ENCODE results near the gene DCAF4.
"Not testable (repeated sequence)": the region's sequence is repeated elsewhere in the genome, so short reads cannot be mapped to it uniquely, and the experiment has no call there.

DCAF4 gene

DNA sequence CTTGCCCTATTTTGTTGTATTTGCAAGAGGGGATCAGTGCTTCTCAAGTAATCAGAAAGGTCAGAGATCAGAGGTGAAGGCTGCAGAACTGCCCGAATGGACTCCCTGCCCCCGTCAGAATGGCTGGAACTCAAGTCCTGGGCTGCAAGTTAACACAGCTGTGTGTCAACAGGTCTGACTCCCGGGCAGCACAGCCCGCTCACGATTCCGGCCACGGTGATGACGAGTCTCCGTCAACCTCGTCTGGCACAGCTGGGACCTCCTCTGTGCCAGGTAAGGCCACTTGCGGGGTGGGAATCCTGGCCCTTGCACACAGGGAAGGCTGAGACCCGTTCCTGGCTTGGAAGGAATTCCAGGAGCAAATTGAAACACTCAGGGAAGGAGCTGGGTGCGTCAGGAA lies 13.4 kb downstream of the DCAF4 start:
- DNase-seq, result no peak

DNA sequence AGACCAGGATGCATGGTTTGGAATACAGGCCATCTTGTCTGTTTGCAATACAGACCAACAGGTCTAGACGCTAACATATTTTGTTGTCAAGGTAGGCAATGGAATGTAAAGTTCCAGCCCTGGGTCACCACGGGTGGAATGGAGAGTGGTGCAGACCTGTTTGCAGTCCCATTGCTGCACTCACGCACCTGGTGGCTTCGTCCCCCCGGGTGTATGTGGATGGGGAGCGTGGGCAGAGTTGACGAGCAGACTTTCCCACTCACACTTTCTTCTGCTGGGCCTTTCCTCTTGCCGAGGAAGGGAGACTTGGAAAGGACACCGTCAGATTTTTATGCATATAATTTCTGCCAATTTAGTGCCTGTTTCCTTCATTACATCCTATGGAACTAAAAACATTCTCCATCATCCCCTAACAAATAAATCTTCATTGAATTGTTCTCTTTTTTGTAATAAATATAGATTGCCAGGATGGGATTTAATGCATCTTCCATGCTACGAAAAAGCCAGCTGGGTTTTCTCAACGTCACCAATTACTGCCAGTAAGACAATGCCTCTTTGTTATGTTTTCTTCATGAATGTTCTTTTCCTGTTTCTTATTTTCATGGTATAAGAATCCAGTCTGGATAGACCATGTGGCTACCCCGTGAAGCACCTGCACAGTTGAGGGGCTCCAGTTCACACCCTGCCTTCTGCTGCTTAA lies 15.2 kb downstream of the DCAF4 start:
- DNase-seq, result no peak

DNA sequence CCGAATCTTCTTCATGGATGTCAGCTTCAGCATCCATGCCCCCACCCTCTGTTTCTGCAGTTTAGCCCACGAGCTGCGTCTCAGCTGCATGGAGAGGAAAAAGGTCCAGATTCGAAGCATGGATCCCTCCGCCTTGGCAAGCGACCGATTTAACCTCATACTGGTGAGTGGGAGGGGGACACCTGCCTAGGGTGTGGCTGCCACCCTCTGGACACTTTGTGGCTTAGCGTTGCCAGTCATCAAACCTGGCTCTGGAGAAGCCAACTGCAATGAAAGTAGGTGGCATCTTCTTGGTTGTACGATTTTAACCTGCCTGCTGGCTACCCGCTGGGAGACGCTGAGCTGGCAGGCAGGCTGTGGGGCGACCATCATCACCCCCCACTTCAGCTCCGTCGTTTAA lies 16.7 kb downstream of the DCAF4 start:
- DNase-seq, result no peak

- no peak for DNase-seq
Measured at GRCh38 chr14:72943876-72944430, 17.7 kb downstream of the DCAF4 start.

GRCh38 chr14:72945356-72946027 lies 19.2 kb downstream of the DCAF4 start:
- no peak for DNase-seq

GRCh38 chr14:72946491-72946890 lies 20.2 kb downstream of the DCAF4 start:
- DNase-seq, result no peak

DNA sequence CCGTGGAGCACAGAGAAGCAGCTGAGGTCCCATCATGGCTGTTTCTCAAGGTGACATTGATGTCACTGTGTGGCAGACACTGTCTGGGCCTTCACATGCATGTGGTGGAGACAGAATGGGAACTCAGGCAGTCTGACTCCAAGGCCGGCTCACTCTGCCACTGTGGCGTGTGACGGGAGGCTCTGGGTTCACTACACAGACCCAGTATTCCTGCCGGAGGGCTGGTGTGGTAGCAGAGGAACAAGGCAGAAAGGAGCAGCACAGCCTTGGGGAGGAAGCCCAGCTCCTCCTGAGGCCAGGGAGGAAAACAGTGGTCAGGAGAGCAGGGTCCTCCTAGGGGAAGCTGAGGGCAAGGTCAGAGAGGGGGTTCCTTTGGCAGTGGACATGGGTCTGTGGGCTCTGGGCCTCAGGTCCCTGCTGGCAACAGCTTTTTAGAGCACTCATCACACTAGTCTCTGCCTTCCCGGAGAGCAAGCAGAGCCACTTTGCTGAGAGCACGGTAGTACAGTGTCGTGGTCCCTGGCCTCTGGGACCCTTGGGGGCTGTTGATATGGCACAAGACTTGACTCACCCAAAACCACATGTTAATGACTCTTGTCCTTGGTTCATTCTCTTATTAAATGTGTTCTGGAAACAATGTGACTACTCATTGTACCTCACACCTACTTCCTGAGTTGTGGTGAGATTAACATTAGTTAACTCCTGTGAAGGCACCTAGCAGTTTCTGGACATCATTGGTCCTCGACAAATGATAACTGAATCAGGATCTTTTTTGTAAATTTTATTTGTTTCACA lies 21.3 kb downstream of the DCAF4 start:
- no peak for DNase-seq

- peak; percentile 6 to 51 (median 48) for DNase-seq
Measured at GRCh38 chr14:72948481-72949138, 22.3 kb downstream of the DCAF4 start.

DNA sequence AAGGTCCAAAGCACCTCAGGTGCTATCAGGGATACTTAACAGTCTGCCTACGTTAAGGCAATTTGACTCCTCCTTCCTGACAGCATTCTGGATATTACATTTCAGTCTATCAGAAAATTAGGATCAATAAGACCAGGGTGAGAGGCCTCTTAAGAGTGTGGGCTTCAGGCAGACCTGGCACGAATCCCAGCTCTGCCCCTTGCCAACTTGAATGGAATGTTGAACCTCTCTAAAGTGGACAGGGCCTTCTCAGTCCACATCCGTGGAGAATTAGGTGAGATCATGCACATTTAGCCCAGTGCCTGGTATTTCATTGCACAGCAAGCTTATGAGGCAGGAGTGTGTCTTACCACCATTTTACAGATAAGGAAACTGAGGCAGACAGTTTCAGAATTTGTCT lies 25.9 kb downstream of the DCAF4 start:
- no peak for DNase-seq

DNA sequence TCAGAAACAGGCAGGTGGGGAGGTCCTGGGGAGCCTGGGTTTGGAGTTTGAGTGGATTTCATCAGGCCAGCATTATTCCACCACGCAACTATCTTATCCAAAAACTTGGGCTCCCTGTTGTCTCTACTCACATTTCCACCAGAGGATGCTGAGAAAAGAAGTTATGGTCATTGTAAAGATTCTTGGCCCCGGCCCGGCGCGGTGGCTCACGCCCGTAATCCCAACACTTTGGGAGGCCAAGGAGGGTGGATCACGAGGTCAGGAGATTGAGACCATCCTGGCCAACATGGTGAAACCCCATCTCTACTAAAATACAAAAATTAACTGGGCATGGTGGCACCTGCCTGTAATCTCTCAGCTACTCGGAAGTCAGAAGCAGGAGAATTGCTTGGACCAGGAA lies 30.5 kb downstream of the DCAF4 start:
- not testable (repeated sequence) for DNase-seq

DNA sequence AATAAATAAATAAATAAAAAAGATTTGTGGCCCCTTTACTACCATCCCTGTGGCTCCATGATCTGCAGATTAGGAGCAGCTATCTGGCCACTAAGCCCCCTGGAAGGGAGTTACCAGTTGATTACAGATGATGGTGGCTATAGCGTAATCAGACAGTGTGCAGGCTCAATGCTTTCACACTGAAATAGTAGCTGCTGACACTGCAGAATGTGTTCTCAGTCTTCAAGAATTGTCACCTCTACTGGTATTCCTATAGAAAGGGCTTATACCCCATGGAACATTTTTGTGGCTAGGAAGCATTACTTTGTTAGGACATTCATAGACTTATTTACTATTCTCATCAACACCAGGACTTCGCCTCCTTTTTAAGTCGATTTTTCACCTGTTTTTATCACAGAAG lies 30.9 kb downstream of the DCAF4 start:
- DNase-seq, result no peak

DNA sequence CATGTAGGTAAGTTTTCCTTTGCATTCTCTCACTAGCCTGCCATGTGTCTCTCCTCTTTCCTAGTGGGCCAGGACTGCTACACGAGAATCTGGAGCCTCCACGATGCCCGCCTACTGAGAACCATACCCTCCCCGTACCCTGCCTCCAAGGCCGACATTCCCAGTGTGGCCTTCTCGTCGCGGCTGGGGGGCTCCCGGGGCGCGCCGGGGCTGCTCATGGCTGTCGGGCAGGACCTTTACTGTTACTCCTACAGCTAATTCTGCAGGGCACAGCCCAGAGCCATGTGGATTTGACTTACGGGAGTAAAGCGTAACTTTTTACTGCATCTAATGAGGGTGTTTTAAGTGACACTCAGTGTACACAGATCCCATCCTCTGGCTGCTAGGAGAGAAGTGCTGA lies 32.3 kb downstream of the DCAF4 start:
- no peak for DNase-seq

GRCh38 chr14:72961016-72961415 lies 34.8 kb downstream of the DCAF4 start:
- not testable (repeated sequence) for DNase-seq

DNA sequence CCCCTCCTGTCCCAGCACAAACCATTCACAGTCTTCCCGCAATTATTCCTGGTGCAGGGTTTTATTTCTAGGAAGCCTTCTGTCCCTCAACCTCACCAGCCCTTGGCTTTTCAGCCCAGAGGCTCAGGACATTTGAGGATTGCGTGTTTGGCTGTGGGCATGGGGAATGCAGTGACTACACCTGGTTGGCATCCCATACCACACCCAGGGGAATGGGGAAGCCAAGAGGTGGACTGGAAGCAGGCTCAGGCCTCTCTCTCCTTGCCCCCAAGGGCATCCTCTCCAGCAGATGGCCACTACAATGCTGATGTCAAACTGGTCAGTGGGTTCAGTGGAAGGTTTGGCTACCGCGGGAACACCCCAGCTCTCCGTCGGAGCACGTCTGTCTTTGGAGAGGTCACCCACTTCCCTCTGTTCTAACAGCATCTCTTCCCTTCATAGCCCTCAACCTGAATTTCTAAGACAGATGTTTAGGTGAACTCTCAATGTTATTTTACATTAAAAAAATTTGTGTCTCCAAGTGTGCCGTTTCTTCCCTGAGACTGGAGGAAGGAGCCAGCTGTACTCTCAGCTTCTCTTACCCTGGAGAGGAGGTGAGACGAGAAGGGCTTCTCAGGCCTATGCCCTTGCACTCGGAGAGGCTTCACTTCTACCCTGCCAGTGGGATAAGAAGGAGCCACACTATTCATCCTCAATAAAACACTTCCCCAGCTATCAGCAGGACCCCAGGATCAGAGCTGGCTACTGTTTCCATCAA lies 35.5 kb downstream of the DCAF4 start:
- DNase-seq, result no peak

DNA sequence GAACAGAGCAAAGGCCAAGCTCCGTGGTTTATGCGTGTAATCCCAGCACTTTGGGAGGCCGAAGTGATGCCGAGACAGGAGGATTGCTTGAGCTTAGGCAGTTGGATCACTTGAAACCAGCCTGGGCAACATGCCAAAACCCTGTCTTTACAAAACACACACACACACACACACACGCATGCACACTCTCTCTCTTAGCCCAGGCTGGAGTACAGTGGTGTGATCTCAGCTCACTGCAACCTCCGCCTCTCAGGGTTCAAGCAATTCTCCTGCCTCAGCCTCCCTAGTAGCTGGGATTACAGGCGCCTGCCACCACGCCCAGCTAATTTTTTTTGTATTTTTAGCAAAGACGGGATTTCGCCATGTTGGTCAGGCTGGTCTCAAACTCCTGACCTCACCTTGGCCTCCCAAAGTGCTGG lies 36.1 kb downstream of the DCAF4 start:
- not testable (repeated sequence) for DNase-seq

GRCh38 chr14:72962829-72963312 lies 36.6 kb downstream of the DCAF4 start:
- no peak for DNase-seq

DNA sequence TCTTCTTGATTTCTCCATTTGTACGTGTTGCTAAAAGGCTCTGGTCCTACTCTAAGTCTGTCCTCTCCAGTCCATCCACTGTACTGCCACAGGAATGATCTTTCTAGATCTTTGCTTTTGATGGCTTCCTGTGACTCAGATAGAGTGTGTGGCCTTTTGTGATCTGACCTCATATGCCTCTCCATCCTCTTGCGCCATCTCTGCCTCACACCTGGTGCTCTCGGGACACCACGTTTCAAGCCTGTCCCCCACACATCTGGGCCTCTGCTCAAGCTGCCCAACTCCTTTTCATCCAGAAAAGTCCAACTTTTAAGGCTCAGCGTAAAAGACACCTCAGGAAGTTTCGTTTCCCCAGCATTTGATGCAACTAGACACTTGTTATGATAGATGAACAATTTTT lies 39.0 kb downstream of the DCAF4 start:
- DNase-seq, result no peak

DNA sequence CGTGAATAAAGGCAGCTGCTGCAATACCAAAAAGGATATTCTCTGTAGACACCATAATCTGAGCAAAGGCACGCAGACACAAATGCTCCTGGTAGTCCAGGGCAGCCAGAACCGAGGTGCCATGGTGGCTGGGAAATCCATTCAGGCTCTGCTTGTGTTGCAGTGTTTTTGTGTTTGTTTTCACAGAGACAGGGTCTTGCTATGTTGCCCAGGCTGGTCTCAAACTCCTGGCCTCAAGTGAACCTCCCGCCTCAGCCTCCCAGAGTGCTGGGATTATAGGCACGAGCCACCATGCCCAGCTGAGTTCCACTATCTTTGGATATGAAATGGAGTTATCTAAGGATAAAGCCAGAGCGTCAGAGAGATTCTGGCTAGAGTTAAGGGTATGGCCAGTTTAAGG lies 39.8 kb downstream of the DCAF4 start:
- DNase-seq, result no peak

GRCh38 chr14:72968316-72968715 lies 42.1 kb downstream of the DCAF4 start:
- DNase-seq, result no peak

- no peak for DNase-seq
Measured at GRCh38 chr14:72970058-72970630, 43.9 kb downstream of the DCAF4 start.

DNA sequence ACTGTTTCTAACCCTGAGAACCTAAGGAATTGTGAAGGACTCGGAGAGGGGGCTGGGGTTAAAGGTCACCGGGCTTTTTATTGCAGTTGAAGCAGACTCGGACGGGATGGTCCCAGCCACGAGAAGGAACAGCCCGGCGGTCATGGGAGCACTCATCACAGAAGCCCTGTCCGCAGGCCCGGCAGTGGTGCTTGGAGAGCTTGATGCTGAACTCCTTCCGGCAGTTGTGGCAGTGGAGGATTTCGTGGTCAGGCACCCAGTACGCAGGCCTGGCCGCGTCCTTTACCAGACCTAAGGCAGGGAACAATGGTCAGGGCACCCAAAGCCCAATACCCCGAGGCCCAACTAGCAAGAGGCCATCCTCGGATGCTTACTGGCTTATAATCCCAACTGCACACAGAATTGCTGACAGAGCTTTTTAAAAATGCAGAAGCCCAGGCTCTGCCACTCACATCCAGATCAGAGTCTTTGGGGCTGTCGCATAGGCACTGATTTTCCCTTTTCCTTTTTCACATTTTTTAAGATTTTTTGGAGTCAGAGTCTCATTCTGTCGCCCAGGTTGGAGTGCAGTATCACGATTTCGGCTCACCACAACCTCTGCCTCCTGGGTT lies 44.7 kb downstream of the DCAF4 start:
- no peak for DNase-seq
